GM19438 (cell line): ENCODE results near the gene CYP2U1.

ENCODE experiments used
- ATAC-seq: cut with Tn5 transposase; IDR thresholded peaks from one replicate; pipeline ENCODE4 v1.9.1; 2021; ENCODE audit warnings: low read depth; ENCODE audit not compliant: unreplicated experiment

CYP2U1 gene

GRCh38 chr4:107977966-107978705 lies 46.8 kb downstream of the CYP2U1 start:
- no peak for ATAC-seq

GRCh38 chr4:107978716-107979451 lies 47.5 kb downstream of the CYP2U1 start:
- no peak for ATAC-seq

- ATAC-seq: no peak
Observed at GRCh38 chr4:107987916-107988762, 56.8 kb downstream of the CYP2U1 start.

- ATAC-seq: no peak
Observed at GRCh38 chr4:107988763-107989035, 57.4 kb downstream of the CYP2U1 start.

GRCh38 chr4:107989162-107989536 lies 57.8 kb downstream of the CYP2U1 start:
- ATAC-seq: no peak

GRCh38 chr4:107989537-107990386 lies 58.4 kb downstream of the CYP2U1 start, which contains the start of gene HADH:
HADH (plus strand) TSS chr4:107989889; CDS start chr4:107989933, 44 bp downstream.
- ATAC-seq: peak; percentile 87

- ATAC-seq: no peak
Observed at GRCh38 chr4:107991945-107992630, 60.7 kb downstream of the CYP2U1 start.

- peak; percentile 40 for ATAC-seq
Observed at GRCh38 chr4:107993969-107994368, 62.6 kb downstream of the CYP2U1 start.

- ATAC-seq: no peak
Observed at GRCh38 chr4:107994894-107995293, 63.5 kb downstream of the CYP2U1 start.

- no peak for ATAC-seq
Observed at GRCh38 chr4:107996949-107997788, 65.8 kb downstream of the CYP2U1 start.

- ATAC-seq: no peak
Observed at GRCh38 chr4:107997794-107998193, 66.4 kb downstream of the CYP2U1 start.

- ATAC-seq: no peak
Observed at GRCh38 chr4:107999932-108000539, 68.7 kb downstream of the CYP2U1 start.

- ATAC-seq: no peak
Observed at GRCh38 chr4:108001540-108002135, 70.3 kb downstream of the CYP2U1 start.
